Sigmoid colon (tissue), 7 donors: ENCODE data around the gene NUP98. TPM values are rescaled to one million over a fixed set of nuclear protein-coding genes. Genes with fewer than 3 reads are reported as not detected.

Experiments
- DNase-seq: peaks from one replicate; pipeline ENCODE4 v3.0.0-alpha.2; 2019
- H3K27ac ChIP-seq, 4 donors: fragments of 200-600 bp; sonication (generic); one replicate each; pipeline ENCODE4 v1.5.1; 2016 to 2019; ENCODE audit warnings: mild to moderate bottlenecking in 1 of 4
- H3K27me3 ChIP-seq, 3 donors: fragments of 200-600 bp; sonication (generic); one replicate each; pipeline ENCODE4 v1.5.1; 2019; ENCODE audit warnings: mild to moderate bottlenecking in 1 of 3
- H3K36me3 ChIP-seq, 4 donors: fragments of 200-600 bp; sonication (generic); one replicate each; pipeline ENCODE4 v1.5.1; 2016 to 2019
- H3K4me1 ChIP-seq, 4 donors: fragments of 200-600 bp; sonication (generic); one replicate each; pipeline ENCODE4 v1.5.1; 2017 to 2019
- H3K4me3 ChIP-seq, 4 donors: fragments of 200-600 bp; sonication (generic); one replicate each; pipeline ENCODE4 v1.5.1; 2017 to 2019; ENCODE audit warnings: mild to moderate bottlenecking in 2 of 4, moderate library complexity in 1 of 4
- H3K9me3 ChIP-seq, 4 donors: fragments of 200-600 bp in 3 of 4; sonication (generic) in 3 of 4; one replicate each; pipeline versions ENCODE4 v1.5.1 to v1.6.1; 2013 to 2019
- EP300 ChIP-seq, 4 donors: sonication (generic); formaldehyde crosslinking; IDR thresholded peaks; one replicate each; pipeline ENCODE4 v1.6.1; 2017; ENCODE audit warnings: antibody characterized with exemption in 4 of 4
- POLR2A ChIP-seq, 2 donors: fragments of 450-650 bp; IDR thresholded peaks; one replicate each; pipeline ENCODE4 v1.6.1; 2016; ENCODE audit warnings: antibody characterized with exemption in 2 of 2, mild to moderate bottlenecking in 2 of 2, moderate library complexity in 2 of 2
- POLR2AphosphoS5 ChIP-seq, 4 donors: sonication (generic); formaldehyde crosslinking; IDR thresholded peaks; one replicate each; pipeline ENCODE4 v1.6.1; 2017; ENCODE audit warnings: antibody characterized with exemption in 4 of 4
- WGBS, 2 donors: extraction: QIAGEN DNeasy Blood & Tissue Kit; methylation state at CpG; one replicate each; pipeline ENCODE4 v1.1.7; 2013; 5-methylcytosine and 5-hydroxymethylcytosine counted together
- intact Hi-C: fragments of 100-400 bp; cut with DNase I; formaldehyde crosslinking; loops from one replicate; pipeline ENCODE4 v1.15.1; 2023
- polyA plus RNA-seq, 3 donors: library from polyadenylated mRNA; stranded (reverse); fragments of 200-250 nt; gene quantifications; one replicate each; pipeline ENCODE4 v1.2.3, GENCODE V29; 2013
- total RNA-seq, 4 donors: library from RNA; depleted of rRNA; stranded (reverse); fragments of >200 nt; gene quantifications; one replicate each; pipeline ENCODE4 v1.1.0, GENCODE V29; 2016
- TF ChIP-seq, protein P1 (sequence below), 4 experiments: fragments of 450-650 bp in 3 of 4; fragments of 200-600 bp in 1 of 4; IDR thresholded peaks; one replicate each; pipeline ENCODE4 v1.5.1; 2016 to 2019; ENCODE audit warnings: antibody characterized with exemption in 4 of 4, mild to moderate bottlenecking in 3 of 4, moderate library complexity in 2 of 4
- donor health status: healthy with polysubstance abuse.
- donor health status: Bipolar disorder and iron deficiency.
- donor health status: healthy.

NUP98 gene
- total and polyA plus RNA-seq, 7 donors, result 14.4 to 158 (median 83.5) TPM

DNA sequence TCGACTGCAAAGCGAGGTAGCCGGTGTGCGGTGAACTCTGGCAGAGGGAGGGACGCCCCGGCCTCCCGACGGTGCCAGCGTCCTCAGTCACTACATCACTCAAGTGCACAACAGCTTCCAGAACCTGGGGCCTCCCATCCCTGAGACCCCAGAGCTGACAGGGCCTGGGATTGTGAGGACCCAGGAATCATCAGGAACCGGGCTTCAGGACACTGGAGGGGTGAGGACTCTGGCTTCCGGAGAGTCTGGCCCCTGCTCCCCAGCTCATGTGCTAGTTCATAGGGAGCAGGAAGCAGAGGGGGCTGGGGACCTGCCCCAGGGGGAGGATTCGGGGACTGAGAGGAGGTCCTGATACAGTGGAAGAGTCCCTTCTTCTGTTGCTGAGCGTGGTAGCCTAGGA is 160.2 kb downstream of the NUP98 start:
- 77 to 84% methylated on average over 13 of the region's 13 CpGs for WGBS, 2 donors
- no peaks in the 10 kb centered on the region for H3K27me3 ChIP-seq
- TF ChIP-seq, protein P1, sequence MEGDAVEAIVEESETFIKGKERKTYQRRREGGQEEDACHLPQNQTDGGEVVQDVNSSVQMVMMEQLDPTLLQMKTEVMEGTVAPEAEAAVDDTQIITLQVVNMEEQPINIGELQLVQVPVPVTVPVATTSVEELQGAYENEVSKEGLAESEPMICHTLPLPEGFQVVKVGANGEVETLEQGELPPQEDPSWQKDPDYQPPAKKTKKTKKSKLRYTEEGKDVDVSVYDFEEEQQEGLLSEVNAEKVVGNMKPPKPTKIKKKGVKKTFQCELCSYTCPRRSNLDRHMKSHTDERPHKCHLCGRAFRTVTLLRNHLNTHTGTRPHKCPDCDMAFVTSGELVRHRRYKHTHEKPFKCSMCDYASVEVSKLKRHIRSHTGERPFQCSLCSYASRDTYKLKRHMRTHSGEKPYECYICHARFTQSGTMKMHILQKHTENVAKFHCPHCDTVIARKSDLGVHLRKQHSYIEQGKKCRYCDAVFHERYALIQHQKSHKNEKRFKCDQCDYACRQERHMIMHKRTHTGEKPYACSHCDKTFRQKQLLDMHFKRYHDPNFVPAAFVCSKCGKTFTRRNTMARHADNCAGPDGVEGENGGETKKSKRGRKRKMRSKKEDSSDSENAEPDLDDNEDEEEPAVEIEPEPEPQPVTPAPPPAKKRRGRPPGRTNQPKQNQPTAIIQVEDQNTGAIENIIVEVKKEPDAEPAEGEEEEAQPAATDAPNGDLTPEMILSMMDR (IDR thresholded peaks at IDR 0.05), result no peak
- TF ChIP-seq EP300 (IDR thresholded peaks at IDR 0.05) (no peak), POLR2A (IDR thresholded peaks at IDR 0.05) (no peak), POLR2AphosphoS5 (IDR thresholded peaks at IDR 0.05) (no peak)
- H3K9me3 ChIP-seq, result no peaks in the 10 kb centered on the region
- intact Hi-C loops, result no loop called here
- no peaks in the 10 kb centered on the region for H3K36me3 ChIP-seq
- H3K4me1 ChIP-seq, result peaks cover 0 to 7% (median 4%) of the 10 kb centered on the region in 4 donors
- H3K4me3 ChIP-seq, result no peak overlapping the region
- DNase-seq, result no peak
- H3K27ac ChIP-seq, result no peak overlapping the region

GRCh38 chr11:3635641-3636375 is 161.5 kb downstream of the NUP98 start:
- WGBS, 2 donors, result 94% methylated on average over 15 of the region's 15 CpGs
- TF ChIP-seq POLR2AphosphoS5 (IDR thresholded peaks at IDR 0.05), result no peak
- Histone ChIP-seq H3K4me1 (no peaks in the 10 kb centered on the region), H3K27ac (no peak overlapping the region), H3K9me3 (no peaks in the 10 kb centered on the region), H3K4me3 (no peak overlapping the region), H3K27me3 (no peaks in the 10 kb centered on the region), H3K36me3 (no peaks in the 10 kb centered on the region)
- intact Hi-C loops, result no loop called here
- DNase-seq, result no peak

GRCh38 chr11:3632070-3632660 is 165.2 kb downstream of the NUP98 start:
- Histone ChIP-seq H3K4me1 (no peaks in the 10 kb centered on the region), H3K27ac (no peak overlapping the region), H3K4me3 (no peak overlapping the region), H3K9me3 (no peaks in the 10 kb centered on the region), H3K27me3 (no peaks in the 10 kb centered on the region), H3K36me3 (no peaks in the 10 kb centered on the region)
- no peak for DNase-seq
- TF ChIP-seq POLR2AphosphoS5 (IDR thresholded peaks at IDR 0.05) (no peak), EP300 (IDR thresholded peaks at IDR 0.05) (no peak), POLR2A (IDR thresholded peaks at IDR 0.05) (no peak)
- TF ChIP-seq, protein P1 (IDR thresholded peaks at IDR 0.05), result no peak
- intact Hi-C loops, result no loop called here
- WGBS, 2 donors, result 90 to 91% methylated on average over 5 of the region's 5 CpGs

DNA sequence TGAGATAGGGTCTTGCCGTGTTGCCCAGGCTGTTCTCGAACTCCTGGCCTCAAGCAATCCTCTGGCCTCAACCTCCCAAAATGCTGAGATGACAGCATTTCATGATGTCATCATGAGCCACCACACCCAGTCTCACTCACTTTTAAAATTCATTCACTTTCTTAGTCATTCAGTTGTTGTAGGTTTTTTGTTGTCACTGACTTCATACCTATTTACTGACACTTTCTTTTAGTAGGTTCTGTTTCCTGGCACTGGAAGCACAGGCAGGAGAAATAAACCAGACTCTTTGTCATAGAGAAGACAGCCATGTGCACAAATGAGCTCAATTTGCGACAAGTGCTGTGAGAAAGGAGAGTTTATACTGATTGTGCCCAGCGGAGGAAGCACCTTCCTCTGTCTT is 166.0 kb downstream of the NUP98 start:
- H3K27ac ChIP-seq, result no peak overlapping the region
- intact Hi-C loops, result no loop called here
- WGBS, 2 donors, result 90% methylated on average over 4 of the region's 4 CpGs
- TF ChIP-seq, protein P1 (IDR thresholded peaks at IDR 0.05), result no peak
- no peak for TF ChIP-seq POLR2AphosphoS5 (IDR thresholded peaks at IDR 0.05)
- TF ChIP-seq EP300 (IDR thresholded peaks at IDR 0.05), result no peak
- TF ChIP-seq POLR2A (IDR thresholded peaks at IDR 0.05), result no peak
- DNase-seq, result no peak
- H3K27me3 ChIP-seq, result no peaks in the 10 kb centered on the region
- H3K36me3 ChIP-seq, result no peaks in the 10 kb centered on the region
- no peaks in the 10 kb centered on the region for H3K4me1 ChIP-seq
- H3K4me3 ChIP-seq, result no peak overlapping the region
- H3K9me3 ChIP-seq, result no peaks in the 10 kb centered on the region

GRCh38 chr11:3627291-3627690 is 170.1 kb downstream of the NUP98 start:
- no peaks in the 10 kb centered on the region for H3K9me3 ChIP-seq
- H3K36me3 ChIP-seq, result no peaks in the 10 kb centered on the region

More at GRCh38 chr11:3627291-3627690, 170.1 kb downstream of the NUP98 start:
- H3K4me3 ChIP-seq, result no peak overlapping the region
- intact Hi-C loops, result no loop called here
- H3K27me3 ChIP-seq, result no peaks in the 10 kb centered on the region
- H3K4me1 ChIP-seq, result no peaks in the 10 kb centered on the region
- 93% methylated on average over 1 of the region's 1 CpG for WGBS, 2 donors
- DNase-seq, result no peak
- TF ChIP-seq EP300 (IDR thresholded peaks at IDR 0.05), result no peak
- TF ChIP-seq POLR2A (IDR thresholded peaks at IDR 0.05), result no peak
- H3K27ac ChIP-seq, result no peak overlapping the region
